ENCODE data around the gene ABCE1.

Gene ABCE1

DNA sequence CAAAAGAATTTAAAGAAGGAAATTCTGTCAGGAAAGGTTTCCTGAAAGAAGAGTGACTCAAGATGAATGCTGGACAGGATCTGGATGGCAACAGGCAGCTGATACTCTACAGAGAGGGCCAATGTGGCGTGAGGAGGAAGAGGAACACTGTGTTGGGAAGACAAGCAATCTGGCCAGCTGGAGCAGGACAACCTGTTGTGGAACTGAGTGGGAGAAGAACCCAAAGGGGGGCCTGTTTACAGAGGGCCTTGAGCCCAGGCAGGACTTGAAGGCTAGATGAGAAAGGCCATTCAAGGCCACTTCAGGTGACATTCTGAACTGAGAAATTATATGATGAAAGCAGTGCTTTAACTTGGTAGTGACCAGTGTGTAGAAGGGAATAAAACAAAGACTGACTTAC is 73.8 kb downstream of the ABCE1 start:
- no peak overlapping the region for H2BK5ac ChIP-seq (ENCODE audit: low read length)
- no peak overlapping the region for H3K4ac ChIP-seq (ENCODE audit: low read depth, low read length)
- no peak overlapping the region for H2AK5ac ChIP-seq (ENCODE audit: low read length)
- no peak overlapping the region for H3K23ac ChIP-seq (ENCODE audit: low read length)
- no CpG with 5 or more reads among the region's 1 CpG for WGBS (ENCODE audit: extremely low coverage, insufficient coverage, low lambda C conversion rate)
- H3K9ac ChIP-seq (ENCODE audit: low read length), result no peak overlapping the region
- H3K4me1 ChIP-seq (ENCODE audit: control insufficient read depth, low read depth, low read length), result peaks cover 2% of the 10 kb centered on the region
- H4K5ac ChIP-seq (ENCODE audit: low read length), result no peak overlapping the region
- peaks cover 2% of the 10 kb centered on the region for H3K36me3 ChIP-seq (ENCODE audit: control insufficient read depth, insufficient read depth, low read length)
- no peak overlapping the region for H3K27ac ChIP-seq (ENCODE audit: low read depth, low read length)
- peaks cover 30% of the 10 kb centered on the region for H3K79me2 ChIP-seq (ENCODE audit: control insufficient read depth, insufficient read depth, low read length)
- H3K56ac ChIP-seq (ENCODE audit: low read length), result no peak overlapping the region
- no peak overlapping the region for H2BK120ac ChIP-seq (ENCODE audit: low read depth, low read length)
- no peak overlapping the region for H3K4me2 ChIP-seq (ENCODE audit: low read length)
- no peak overlapping the region for H3K4me3 ChIP-seq (ENCODE audit: low read length)
- H3K27me3 ChIP-seq (ENCODE audit: insufficient read depth, low read length, poor library complexity), result no peaks in the 10 kb centered on the region
- no peak overlapping the region for H4K8ac ChIP-seq (ENCODE audit: low read depth, low read length)
- no peak for DNase-seq
- H3K18ac ChIP-seq (ENCODE audit: low read length), result no peak overlapping the region
- peaks cover 7% of the 10 kb centered on the region for H3K79me1 ChIP-seq (ENCODE audit: low read length)
- H2BK15ac ChIP-seq (replicated peaks; ENCODE audit: low read depth), result no peak overlapping the region

DNA sequence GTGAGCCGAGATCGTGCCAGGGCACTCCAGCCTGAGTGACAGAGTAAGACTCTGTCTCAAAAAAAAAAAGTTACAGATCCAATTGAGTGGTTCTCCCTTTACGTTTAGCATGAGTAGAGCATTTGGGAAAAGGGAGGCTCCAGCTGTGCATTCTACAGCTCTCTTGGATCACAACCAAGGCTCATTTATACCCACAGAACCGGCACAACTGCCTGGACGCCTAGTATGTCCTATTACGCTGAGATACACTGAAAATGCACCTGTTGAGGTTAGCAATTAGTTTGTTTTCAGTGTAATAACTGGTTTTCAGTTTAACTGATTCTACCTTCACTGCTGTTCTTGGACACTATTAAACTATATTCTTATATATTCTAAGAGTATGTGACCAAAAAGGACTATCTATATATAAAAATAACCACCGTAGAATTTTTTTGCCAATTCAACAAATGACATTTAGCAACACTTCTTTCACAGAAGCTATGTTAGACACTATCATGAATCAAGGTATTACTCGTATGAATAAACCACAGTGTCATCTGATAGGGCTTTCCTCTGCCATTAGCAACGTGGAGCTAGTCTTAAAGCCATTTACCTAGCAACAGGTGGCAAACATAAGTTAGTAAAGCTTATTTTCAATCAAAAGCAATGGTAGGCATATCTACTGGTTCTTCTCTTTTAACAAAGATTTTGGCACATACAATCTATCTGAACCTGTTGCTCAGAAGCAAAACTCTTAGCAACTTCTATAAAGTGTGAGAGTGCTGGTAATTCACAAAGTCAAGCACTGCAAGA is 78.7 kb downstream of the ABCE1 start:
- Histone ChIP-seq H3K79me1 (ENCODE audit: low read length) (peaks cover 9% of the 10 kb centered on the region), H3K79me2 (ENCODE audit: control insufficient read depth, insufficient read depth, low read length) (peaks cover 50% of the 10 kb centered on the region), H4K8ac (ENCODE audit: low read depth, low read length) (no peak overlapping the region), H2AK5ac (ENCODE audit: low read length) (peak overlapping the region; percentile 78), H3K4me1 (ENCODE audit: control insufficient read depth, low read depth, low read length) (peaks cover 8% of the 10 kb centered on the region), H3K27ac (ENCODE audit: low read depth, low read length) (peak overlapping the region; percentile 62), H3K27me3 (ENCODE audit: insufficient read depth, low read length, poor library complexity) (no peaks in the 10 kb centered on the region), H3K23ac (ENCODE audit: low read length) (no peak overlapping the region), H3K18ac (ENCODE audit: low read length) (no peak overlapping the region), H3K4me3 (ENCODE audit: low read length) (no peak overlapping the region), H3K36me3 (ENCODE audit: control insufficient read depth, insufficient read depth, low read length) (peaks cover 2% of the 10 kb centered on the region), H3K4me2 (ENCODE audit: low read length) (peak overlapping the region; percentile 29), H3K56ac (ENCODE audit: low read length) (peak overlapping the region; percentile 64), H3K9ac (ENCODE audit: low read length) (peak overlapping the region; percentile 24), H2BK15ac (replicated peaks; ENCODE audit: low read depth) (no peak overlapping the region), H4K5ac (ENCODE audit: low read length) (no peak overlapping the region), H3K4ac (ENCODE audit: low read depth, low read length) (no peak overlapping the region), H2BK120ac (ENCODE audit: low read depth, low read length) (no peak overlapping the region), H2BK5ac (ENCODE audit: low read length) (no peak overlapping the region)
- no peak for DNase-seq
- no CpG with 5 or more reads among the region's 9 CpGs for WGBS (ENCODE audit: extremely low coverage, insufficient coverage, low lambda C conversion rate)

DNA sequence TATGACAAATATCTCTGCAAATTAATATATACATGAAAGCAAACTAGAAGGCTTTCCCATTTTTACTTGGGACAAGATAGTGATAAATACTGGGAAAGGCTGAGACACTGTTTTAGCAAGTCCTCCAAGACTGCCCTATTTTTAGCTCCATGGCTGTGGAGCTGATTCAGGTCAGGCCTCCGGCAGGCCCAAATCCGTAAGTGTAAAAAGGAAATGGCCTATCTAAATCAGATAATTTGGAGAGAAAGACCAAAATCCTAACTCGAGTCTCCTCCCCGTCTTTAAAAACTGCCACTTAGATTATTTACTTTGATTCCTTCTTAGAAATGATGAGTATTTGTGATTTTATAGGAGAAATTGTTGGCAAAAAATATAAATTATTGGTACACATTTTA is 79.4 kb downstream of the ABCE1 start:
- H2BK120ac ChIP-seq (ENCODE audit: low read depth, low read length), result no peak overlapping the region

DNA sequence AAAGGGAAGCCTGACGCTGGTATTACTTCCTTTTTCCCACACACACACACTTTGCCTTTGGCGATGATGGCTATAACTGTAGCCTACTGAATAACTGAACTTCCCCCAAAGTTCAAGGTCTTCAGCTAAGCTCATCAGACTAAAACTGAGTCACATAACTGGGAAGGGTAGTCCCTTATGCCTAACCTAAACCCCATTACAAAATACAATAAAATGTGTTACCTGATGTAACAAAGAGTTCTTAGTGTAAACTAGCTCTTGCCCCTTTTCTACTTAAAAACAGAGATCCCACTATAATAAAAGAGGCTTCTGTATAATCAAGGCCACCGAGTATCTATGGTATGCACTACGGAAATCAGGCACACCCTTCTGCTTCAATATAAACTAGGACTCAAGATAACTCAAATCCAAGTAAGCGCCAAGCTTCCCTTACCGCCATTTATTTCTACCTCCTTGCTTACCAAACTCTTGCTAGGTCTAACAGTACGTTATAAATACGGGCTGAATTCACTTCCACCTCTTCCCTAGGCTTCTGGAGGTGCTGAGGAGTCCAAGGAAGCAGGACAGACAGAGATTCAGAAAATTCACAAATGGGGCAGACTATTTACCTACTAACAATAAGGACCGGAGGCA is 79.9 kb downstream of the ABCE1 start:
- DNase-seq, result peak; percentile 41
- H3K4me2 ChIP-seq (ENCODE audit: low read length), result peak overlapping the region; percentile 75
- H3K27ac ChIP-seq (ENCODE audit: low read depth, low read length), result peak overlapping the region; percentile 56
- H2BK5ac ChIP-seq (ENCODE audit: low read length), result peak overlapping the region; percentile 39
- no peak overlapping the region for H2AK5ac ChIP-seq (ENCODE audit: low read length)
- peak overlapping the region; percentile 66 for H4K8ac ChIP-seq (ENCODE audit: low read depth, low read length)
- H3K79me2 ChIP-seq (ENCODE audit: control insufficient read depth, insufficient read depth, low read length), result peaks cover 48% of the 10 kb centered on the region
- no peak overlapping the region for H2BK120ac ChIP-seq (ENCODE audit: low read depth, low read length)
- WGBS (ENCODE audit: extremely low coverage, insufficient coverage, low lambda C conversion rate), result no CpG with 5 or more reads among the region's 9 CpGs
- no peaks in the 10 kb centered on the region for H3K36me3 ChIP-seq (ENCODE audit: control insufficient read depth, insufficient read depth, low read length)
- peaks cover 6% of the 10 kb centered on the region for H3K79me1 ChIP-seq (ENCODE audit: low read length)
- H3K4me1 ChIP-seq (ENCODE audit: control insufficient read depth, low read depth, low read length), result peaks cover 8% of the 10 kb centered on the region
- H3K27me3 ChIP-seq (ENCODE audit: insufficient read depth, low read length, poor library complexity), result no peaks in the 10 kb centered on the region
- no peak overlapping the region for H4K5ac ChIP-seq (ENCODE audit: low read length)
- peak overlapping the region; percentile 85 for H2BK15ac ChIP-seq (replicated peaks; ENCODE audit: low read depth)
- H3K4me3 ChIP-seq (ENCODE audit: low read length), result peak overlapping the region; percentile 69
- H3K4ac ChIP-seq (ENCODE audit: low read depth, low read length), result no peak overlapping the region
- H3K56ac ChIP-seq (ENCODE audit: low read length), result peak overlapping the region; percentile 87
- H3K18ac ChIP-seq (ENCODE audit: low read length), result peak overlapping the region; percentile 82
- H3K9ac ChIP-seq (ENCODE audit: low read length), result peak overlapping the region; percentile 95
- peak overlapping the region; percentile 33 for H3K23ac ChIP-seq (ENCODE audit: low read length)

More for the DNA sequence above, 79.4 kb downstream of the ABCE1 start:
- Histone ChIP-seq H3K27ac (ENCODE audit: low read depth, low read length) (peak overlapping the region; percentile 56), H3K9ac (ENCODE audit: low read length) (peak overlapping the region; percentile 95), H3K4me2 (ENCODE audit: low read length) (peak overlapping the region; percentile 75), H4K5ac (ENCODE audit: low read length) (no peak overlapping the region), H3K56ac (ENCODE audit: low read length) (peak overlapping the region; percentile 64), H2AK5ac (ENCODE audit: low read length) (no peak overlapping the region), H4K8ac (ENCODE audit: low read depth, low read length) (no peak overlapping the region), H3K4ac (ENCODE audit: low read depth, low read length) (no peak overlapping the region), H3K79me1 (ENCODE audit: low read length) (peaks cover 6% of the 10 kb centered on the region), H3K18ac (ENCODE audit: low read length) (no peak overlapping the region), H3K4me3 (ENCODE audit: low read length) (no peak overlapping the region), H3K27me3 (ENCODE audit: insufficient read depth, low read length, poor library complexity) (no peaks in the 10 kb centered on the region), H3K4me1 (ENCODE audit: control insufficient read depth, low read depth, low read length) (peaks cover 8% of the 10 kb centered on the region), H2BK15ac (replicated peaks; ENCODE audit: low read depth) (peak overlapping the region; percentile 85), H3K79me2 (ENCODE audit: control insufficient read depth, insufficient read depth, low read length) (peaks cover 48% of the 10 kb centered on the region), H2BK5ac (ENCODE audit: low read length) (no peak overlapping the region), H3K36me3 (ENCODE audit: control insufficient read depth, insufficient read depth, low read length) (no peaks in the 10 kb centered on the region), H3K23ac (ENCODE audit: low read length) (no peak overlapping the region)
- no CpG with 5 or more reads among the region's 4 CpGs for WGBS (ENCODE audit: extremely low coverage, insufficient coverage, low lambda C conversion rate)
- DNase-seq, result peak; percentile 79

DNA sequence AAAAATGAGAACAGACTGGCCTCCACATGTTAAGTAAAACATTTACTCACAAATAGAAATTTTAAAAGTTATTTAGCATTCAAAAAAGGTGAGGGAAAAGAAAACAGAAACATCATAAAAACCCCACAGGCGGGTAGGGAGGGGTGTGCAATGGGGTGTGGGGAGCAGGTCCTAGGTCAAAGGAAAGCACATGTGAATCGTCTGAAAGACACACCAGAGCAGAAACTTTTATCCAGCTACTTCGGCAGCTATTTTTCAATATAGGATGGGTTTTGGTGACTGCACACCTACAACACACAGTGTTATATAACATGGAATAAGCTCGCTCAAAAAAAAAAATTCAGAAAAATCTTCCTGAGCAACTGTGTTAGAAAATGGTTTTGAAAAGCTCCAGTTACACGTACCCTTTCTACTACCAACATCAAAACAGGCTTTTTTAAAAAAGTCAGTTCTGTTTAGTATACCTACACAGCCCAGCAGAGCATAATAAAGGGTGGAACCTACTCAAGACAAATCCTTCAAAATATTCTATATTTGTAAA is 80.7 kb downstream of the ABCE1 start:
- no CpG with 5 or more reads among the region's 5 CpGs for WGBS (ENCODE audit: extremely low coverage, insufficient coverage, low lambda C conversion rate)
- Histone ChIP-seq H3K18ac (ENCODE audit: low read length) (peak overlapping the region; percentile 64), H4K5ac (ENCODE audit: low read length) (no peak overlapping the region), H3K4me3 (ENCODE audit: low read length) (peak overlapping the region; percentile 96), H3K56ac (ENCODE audit: low read length) (peak overlapping the region; percentile 96), H4K8ac (ENCODE audit: low read depth, low read length) (no peak overlapping the region), H3K27me3 (ENCODE audit: insufficient read depth, low read length, poor library complexity) (no peaks in the 10 kb centered on the region), H2BK15ac (replicated peaks; ENCODE audit: low read depth) (no peak overlapping the region), H3K4me2 (ENCODE audit: low read length) (peak overlapping the region; percentile 97), H3K79me2 (ENCODE audit: control insufficient read depth, insufficient read depth, low read length) (peaks cover 48% of the 10 kb centered on the region), H2BK120ac (ENCODE audit: low read depth, low read length) (no peak overlapping the region), H2AK5ac (ENCODE audit: low read length) (no peak overlapping the region), H3K36me3 (ENCODE audit: control insufficient read depth, insufficient read depth, low read length) (no peaks in the 10 kb centered on the region), H3K9ac (ENCODE audit: low read length) (peak overlapping the region; percentile 95), H3K4me1 (ENCODE audit: control insufficient read depth, low read depth, low read length) (peaks cover 8% of the 10 kb centered on the region), H3K79me1 (ENCODE audit: low read length) (peaks cover 6% of the 10 kb centered on the region), H3K4ac (ENCODE audit: low read depth, low read length) (peak overlapping the region; percentile 55), H2BK5ac (ENCODE audit: low read length) (no peak overlapping the region), H3K23ac (ENCODE audit: low read length) (no peak overlapping the region), H3K27ac (ENCODE audit: low read depth, low read length) (no peak overlapping the region)
- DNase-seq, result no peak
